Amniotic epithelial cell (primary cell): ENCODE measurements around the gene TAPBPL.
"Not testable (repeated sequence)": the region's sequence is repeated elsewhere in the genome, so short reads cannot be mapped to it uniquely, and the experiment has no call there.

Experiments used
- DNase-seq: peaks from one replicate; pipeline ENCODE4 v3.0.0-alpha.2; 2010; ENCODE audit warnings: low read depth

Gene TAPBPL

DNA sequence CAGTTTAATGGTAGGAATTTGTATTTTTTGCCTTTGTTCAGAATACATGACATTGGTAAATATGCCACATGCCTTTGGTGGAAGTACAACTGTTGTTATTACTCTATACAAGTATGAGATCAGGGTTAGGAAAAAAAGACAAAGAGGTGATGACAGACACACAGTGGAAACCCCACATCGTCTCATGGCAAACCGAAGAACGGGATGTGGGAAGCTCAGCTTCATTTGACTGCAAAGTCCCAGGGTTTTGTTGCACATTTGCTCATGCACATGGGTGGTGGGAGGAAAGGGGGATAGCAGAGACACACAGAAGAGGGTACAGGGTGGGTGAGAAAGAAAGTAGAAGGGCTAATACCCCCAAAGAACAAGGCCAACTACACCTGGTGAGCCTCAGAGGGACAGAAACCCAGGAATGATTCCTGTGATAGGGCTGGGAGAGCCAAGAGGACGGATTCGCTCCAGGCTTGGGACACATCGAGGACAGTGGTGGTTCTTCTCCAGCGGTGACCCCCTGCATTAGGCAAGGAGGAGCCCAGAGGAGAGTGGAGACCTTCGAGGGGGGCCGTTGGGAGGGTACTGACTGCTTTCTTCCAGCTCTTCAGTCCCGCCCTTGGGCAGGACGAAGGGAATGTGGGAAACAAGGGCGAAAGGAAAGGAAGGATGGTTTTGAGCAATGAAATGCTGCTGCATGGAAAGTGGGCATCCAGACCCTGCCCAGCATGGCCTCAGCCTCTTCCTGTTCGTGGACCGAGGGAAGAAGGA, 10.6 kb downstream of the TAPBPL start:
- DNase-seq: no peak

DNA sequence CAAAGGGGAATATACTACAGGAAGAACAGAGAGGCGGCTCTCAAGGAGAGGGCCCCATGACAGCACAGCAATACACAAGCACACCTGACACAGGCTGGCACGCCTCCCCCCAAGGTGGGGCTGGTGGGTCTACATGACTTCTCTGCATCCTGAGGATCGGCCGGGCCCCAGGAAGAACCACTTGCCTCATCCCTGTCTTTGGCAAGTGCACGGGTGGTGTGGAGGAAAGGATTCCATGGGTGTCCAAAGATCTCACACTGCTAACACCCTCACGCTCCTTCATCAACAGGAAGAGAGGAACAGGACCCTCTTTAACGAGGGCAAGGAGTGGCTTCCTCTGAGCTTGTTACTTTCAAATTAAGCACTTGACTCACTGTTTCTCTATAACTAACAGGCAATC, 11.4 kb downstream of the TAPBPL start:
- no peak for DNase-seq

- DNase-seq: no peak
Measured at GRCh38 chr12:6463858-6464257, 12.0 kb downstream of the TAPBPL start.

DNA sequence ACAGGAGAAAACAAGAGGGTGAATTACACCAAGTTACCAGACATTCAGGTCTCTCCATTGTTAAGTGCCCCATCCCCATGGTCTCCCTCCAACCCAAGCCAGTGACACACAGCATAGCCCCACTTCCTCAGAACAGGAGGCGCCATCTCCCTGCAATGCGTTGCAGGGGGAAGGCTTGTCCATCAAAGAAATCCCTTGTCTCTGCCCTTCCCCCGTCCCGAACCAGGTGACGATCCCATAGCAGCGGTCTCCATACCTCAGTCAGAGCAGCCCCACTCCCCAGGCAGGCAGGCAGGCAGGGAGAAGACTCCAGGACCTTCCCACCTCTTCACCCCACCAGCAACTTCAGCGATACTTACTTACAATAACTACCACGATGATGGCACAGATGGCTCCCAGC, 12.7 kb downstream of the TAPBPL start:
- DNase-seq: no peak

DNA sequence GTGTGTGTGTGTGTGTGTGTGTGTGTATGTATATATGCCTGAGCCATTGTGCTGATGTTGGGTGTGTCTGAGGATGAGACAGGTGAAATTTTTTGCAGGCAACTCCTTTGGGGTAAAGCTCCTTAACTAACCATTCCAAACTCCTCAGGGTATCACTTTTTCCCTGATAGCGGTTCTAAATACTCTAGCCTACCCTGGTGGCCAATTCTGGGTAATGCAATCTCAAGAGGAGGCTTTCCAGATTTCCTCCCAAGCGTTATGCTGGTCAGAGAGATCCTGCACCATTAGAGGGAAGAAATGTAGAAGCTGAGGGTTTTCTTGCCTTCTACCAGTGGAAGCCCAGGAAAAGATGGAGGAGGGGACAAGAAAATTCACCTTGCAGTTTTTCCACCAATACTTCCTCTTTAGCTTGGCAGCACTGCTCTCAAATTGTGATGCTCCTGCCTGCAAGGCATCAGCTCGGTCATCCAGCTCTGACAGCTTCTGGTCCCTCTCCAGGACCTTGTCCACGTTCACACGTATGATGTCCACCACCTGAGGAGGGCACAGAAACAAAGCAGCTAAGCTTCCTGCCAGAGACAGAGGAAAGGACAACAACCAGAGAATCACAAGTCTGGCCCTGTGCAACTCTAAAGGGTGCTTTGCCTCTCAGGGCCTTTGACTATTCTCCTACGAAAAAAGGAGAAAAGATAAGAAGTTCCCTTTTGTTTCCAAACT, 13.8 kb downstream of the TAPBPL start:
- DNase-seq: peak; percentile 73

DNA sequence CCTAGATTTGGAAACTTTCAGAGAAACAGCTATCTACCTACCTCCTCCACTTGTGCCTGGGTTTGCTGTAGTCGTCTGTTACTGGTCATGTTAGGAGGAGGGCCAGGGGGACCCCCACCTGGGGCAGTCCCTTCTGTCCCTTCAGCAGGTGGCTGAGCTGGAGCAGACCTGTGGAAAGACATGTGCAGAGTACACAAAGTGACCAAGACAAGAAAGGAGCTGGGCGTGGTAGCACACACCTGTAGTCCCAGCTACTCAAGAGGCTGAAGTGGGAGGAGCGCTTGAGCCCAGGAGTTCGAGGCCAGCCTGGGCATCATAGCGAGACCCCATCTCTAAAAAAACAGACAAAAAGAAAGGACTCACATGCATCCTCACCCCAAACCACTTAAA, 14.3 kb downstream of the TAPBPL start:
- DNase-seq: no peak

DNA sequence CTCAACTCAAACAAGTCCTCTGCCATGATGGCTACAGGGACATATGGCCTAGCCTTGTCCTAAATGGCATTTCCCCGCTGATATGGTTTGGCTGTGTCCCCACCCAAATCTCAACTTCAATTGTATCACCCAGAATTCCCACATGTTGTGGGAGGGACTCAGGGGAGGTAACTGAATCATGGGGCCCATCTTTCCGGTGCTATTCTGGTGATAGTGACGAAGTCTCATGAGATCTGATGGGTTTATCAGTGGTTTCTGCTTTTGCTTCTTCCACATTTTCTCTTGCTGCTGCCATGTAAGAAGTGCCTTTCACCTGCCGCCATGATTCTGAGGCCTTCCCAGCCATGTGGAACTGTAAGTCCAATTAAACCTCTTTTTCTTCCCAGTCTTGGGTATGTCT, 14.9 kb downstream of the TAPBPL start:
- DNase-seq: not testable (repeated sequence)

GRCh38 chr12:6467571-6468282, 15.9 kb downstream of the TAPBPL start:
- not testable (repeated sequence) for DNase-seq

DNA sequence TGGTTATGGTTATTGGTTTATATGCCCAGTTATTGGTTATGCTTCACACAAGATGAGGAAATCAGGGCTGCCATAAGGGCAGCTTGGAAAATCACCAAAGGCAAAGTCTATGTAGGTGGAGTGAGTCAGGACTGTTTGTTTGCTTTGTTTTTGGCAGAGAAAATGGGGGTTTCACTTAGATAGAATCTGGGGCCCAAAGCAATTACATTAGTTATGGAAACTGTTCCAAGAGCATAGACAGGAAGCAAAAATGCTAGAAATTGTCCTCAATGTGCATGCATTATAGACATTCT, 16.4 kb downstream of the TAPBPL start:
- DNase-seq: no peak

GRCh38 chr12:6469092-6469491, 17.2 kb downstream of the TAPBPL start:
- no peak for DNase-seq

GRCh38 chr12:6469609-6470374, 17.9 kb downstream of the TAPBPL start:
- DNase-seq: no peak

DNA sequence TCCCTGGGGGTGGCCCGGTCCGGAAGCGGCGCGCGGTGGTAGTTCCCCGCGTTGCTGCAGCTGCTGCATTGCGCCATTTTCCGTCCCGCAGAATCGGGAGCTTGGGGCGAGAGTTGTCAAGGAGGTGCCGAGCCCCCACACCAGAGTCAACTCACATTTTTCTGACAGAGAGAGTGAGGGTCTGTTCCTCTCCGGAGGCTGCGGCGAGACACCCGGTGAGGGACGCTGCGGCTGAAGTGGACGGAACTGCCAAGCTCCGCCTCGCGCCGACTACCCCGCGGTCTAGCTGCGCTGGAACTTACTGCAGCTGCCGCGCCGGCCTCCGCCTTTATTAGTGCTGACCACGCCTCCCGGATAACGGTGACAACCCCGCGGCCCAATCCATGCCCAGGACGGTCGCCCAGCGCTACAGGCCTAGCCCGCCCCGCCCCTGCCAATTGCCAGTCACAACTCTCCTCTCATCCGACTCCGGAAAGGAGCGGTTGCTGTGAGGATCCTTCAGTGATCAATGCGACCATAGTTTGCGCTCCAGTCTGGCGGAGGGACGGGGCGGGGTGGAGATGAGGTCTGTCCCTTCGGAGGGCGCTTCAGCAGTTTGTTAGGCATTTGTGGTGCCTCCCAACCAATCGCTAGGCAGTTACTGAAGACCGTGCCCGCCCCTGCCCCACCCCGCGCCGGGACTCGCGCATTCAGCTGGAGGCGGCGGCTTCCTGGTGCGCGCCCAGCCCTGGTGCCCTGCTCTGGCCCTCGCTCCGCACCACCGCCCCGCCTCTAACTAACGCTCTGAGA, 18.7 kb downstream of the TAPBPL start, which contains the start of gene VAMP1:
TSS of gene VAMP1 (minus strand) at position 303 of the 789 bp plus-strand sequence. CDS start at position 157, 146 bp downstream.
- peak; percentile 93 for DNase-seq

DNA sequence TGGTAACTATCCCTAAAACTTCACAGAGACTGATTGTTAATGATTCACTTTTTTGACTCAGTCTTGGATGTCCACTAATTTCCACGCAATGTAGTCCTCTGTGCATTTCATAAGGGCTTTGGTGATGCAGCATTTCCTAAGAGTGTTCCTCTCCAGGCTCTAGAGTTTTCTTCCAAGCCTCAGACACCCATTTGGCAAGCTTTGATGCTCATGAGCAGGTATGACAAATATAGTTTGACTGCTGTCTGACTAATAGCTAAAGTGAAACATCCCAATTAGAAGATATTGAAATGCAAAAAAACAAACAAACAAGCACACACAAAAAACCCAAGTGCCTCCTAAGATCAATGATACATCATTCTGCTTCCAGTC, 20.1 kb downstream of the TAPBPL start:
- peak; percentile 82 for DNase-seq

DNA sequence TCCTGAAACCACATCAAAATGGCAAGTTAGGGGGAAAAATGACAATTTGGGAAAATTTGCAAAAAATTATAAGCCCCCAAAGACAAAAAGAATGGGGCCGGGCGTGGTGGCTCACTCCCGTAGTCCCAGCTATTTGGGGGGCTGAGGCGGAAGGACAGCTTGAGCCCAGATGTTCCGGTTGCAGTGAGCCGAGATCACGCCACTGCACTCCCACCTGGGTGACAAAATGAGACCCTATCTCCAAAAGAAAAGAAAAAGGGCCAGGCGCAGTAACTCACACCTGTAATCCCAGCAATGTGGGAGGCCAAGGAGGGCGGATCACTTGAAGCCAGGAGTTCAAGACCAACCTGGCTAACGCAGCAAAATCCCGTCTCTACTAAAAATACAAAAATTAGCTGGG, 20.6 kb downstream of the TAPBPL start:
- no peak for DNase-seq

- not testable (repeated sequence) for DNase-seq
Measured at GRCh38 chr12:6475233-6475975, 23.6 kb downstream of the TAPBPL start.

DNA sequence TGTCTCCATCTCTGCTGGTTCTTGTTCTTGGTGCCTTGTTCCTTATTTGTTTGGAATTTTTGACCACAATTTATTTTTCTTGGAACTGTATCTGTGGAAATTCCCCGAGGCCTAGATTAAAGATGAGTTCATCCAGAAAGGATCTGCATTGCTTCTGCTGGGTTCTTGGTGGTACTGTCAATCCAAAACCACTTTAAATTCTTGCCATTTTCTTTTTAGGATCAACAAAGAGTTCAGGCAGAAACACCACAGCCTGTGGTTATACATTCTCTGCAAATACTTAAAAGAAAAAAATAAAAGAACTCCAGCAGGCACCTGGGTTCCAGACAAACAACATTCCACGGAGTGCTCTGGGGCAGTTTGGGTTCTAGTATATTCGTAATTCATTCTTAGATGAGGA, 24.6 kb downstream of the TAPBPL start:
- DNase-seq: peak; percentile 97

GRCh38 chr12:6477601-6478377, 25.9 kb downstream of the TAPBPL start:
- DNase-seq: not testable (repeated sequence)

DNA sequence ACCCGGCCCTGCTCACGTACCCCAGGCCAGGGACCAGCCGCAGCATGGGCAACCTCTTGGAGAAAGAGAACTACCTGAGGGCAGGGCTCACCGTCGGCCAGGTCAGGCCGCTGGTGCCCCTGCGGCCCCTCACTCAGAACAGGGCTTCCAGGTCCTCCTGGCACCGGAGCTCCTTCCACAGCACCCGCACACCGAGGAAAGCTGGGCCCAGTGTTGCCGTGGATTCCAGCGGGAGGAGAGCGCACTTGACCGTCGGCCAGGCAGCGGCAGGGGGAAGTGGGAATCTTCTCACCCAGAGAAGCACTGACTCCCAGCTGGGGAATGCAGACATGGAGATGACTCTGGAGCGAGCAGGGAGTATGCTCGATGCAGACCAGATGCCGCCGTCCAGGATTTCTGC, 26.6 kb downstream of the TAPBPL start:
- peak; percentile 79 for DNase-seq

DNA sequence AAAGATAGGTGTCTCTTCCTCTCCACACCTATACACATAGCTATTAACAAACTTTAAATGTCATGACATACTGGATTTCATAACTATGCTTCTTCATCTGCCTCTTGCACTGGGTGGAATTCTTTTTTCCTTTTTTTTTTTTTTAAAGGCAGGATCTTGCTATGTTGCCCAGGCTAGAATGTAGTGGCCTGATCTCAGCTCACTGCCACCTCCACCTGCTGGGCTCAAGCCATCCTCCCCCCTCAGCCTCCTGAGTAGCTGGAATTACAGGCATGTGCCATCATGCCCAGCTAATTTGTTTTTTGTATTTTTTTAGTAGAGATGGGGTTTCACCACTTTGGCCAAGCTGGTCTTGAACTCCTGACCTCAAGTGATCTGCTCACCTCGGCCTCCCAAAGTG, 36.4 kb downstream of the TAPBPL start:
- DNase-seq: no peak

DNA sequence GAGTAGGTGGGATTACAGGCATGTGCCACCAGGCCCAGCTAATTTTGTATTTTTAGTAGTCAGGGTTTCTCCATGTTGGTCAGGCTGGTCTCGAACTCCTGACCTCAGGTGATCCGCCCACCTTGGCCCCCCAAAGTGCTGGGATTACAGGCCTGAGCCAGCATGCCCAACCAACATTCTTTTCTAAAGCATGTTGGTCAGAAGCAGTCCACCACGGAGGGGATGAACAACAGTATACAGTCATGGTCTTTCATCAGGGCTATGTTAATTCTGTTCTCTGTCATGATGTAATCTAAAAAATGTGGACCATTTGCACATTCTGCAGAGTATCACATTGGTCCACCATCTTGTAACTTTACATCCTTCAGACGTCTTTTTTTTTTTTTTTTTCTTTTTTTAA, 37.6 kb downstream of the TAPBPL start:
- peak; percentile 66 for DNase-seq
